ENCODE measurements around the gene FAM241B.

DNA sequence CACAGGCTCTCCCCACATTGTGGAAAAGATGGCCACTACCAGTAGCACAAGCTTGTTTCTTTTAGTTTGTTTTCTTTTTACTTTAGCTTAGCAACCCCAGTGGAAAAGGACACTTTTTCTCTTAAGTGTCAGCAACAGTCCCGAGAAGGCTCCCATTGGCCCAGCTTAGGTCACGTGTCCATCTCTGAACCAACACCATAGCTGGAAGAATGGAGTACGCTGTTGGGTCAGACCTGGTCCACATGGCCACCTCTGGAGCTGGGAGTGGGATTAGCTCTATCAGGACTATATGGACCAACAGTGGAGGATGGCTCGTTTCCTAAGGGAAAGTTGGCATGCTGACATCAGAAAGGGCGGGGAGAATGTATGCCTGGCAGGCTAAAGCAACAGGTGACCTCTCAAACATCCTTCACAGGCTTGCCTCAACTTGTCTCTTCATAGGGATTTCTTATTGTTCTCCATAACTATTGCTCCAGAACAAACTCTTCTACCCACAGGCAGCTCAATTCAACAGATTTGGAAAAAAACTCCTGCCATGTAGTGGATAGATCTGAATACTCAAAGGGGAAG is 29.2 kb upstream of the FAM241B start:
- TF ChIP-seq, protein P1, sequence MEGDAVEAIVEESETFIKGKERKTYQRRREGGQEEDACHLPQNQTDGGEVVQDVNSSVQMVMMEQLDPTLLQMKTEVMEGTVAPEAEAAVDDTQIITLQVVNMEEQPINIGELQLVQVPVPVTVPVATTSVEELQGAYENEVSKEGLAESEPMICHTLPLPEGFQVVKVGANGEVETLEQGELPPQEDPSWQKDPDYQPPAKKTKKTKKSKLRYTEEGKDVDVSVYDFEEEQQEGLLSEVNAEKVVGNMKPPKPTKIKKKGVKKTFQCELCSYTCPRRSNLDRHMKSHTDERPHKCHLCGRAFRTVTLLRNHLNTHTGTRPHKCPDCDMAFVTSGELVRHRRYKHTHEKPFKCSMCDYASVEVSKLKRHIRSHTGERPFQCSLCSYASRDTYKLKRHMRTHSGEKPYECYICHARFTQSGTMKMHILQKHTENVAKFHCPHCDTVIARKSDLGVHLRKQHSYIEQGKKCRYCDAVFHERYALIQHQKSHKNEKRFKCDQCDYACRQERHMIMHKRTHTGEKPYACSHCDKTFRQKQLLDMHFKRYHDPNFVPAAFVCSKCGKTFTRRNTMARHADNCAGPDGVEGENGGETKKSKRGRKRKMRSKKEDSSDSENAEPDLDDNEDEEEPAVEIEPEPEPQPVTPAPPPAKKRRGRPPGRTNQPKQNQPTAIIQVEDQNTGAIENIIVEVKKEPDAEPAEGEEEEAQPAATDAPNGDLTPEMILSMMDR (IDR thresholded peaks at IDR 0.05; ENCODE audit: low read length): no peak
- TF ChIP-seq EZH2phosphoT487 (IDR thresholded peaks at IDR 0.05; ENCODE audit: low read length): no peak

Measured in MM.1S (cell line).